HEK293 (cell line): ENCODE measurements around the gene STAC.
A peak's percentile ranks its signal among the peaks of the same experiment; 100 is the strongest.

ENCODE experiments used
- CTCF ChIA-PET: fragments of 350-600 bp; formaldehyde crosslinking; extraction: SDS; loops from one replicate; lab custom pipeline; 2021; ENCODE audit warnings: antibody characterized with exemption; lab: Yijun Ruan, JAX
- POLR2A ChIA-PET: fragments of 300-600 bp; formaldehyde crosslinking; extraction: SDS; loops from one replicate; lab custom pipeline; 2020; ENCODE audit warnings: antibody characterized with exemption, inconsistent platforms; lab: Yijun Ruan, JAX
- H3K27ac ChIP-seq: fragments of 200-500 bp; sonication (Bioruptor generic); 2 replicates; pipeline ENCODE4 v1.5.1; 2014; ENCODE audit warnings: low read depth, low read length, control low read depth, inconsistent platforms; ENCODE audit errors: extremely low read depth
- H3K36me3 ChIP-seq, 2 experiments: fragments of 200-500 bp in 1 of 2; sonication (Bioruptor generic) in 1 of 2; 1 replicate in 1 of 2; 2 replicates in 1 of 2; pipeline ENCODE4 v1.5.1; 2014 to 2017; ENCODE audit warnings: inconsistent platforms in 2 of 2, low read length in 2 of 2; ENCODE audit not compliant: control insufficient read depth in 2 of 2, insufficient read depth in 1 of 2
- H3K4me1 ChIP-seq: fragments of 200-500 bp; sonication (Bioruptor generic); 2 replicates; pipeline ENCODE4 v1.5.1; 2014; ENCODE audit warnings: mild to moderate bottlenecking, low read length, inconsistent platforms; ENCODE audit not compliant: control insufficient read depth, insufficient read depth
- H3K4me3 ChIP-seq: 2 replicates; pipeline ENCODE4 v1.5.1; 2011; ENCODE audit warnings: low read depth, mild to moderate bottlenecking, control low read depth, low read length, moderate library complexity
- H3K9me3 ChIP-seq: fragments of 200-500 bp; sonication (Bioruptor generic); 2 replicates; pipeline ENCODE4 v1.5.1; 2014; ENCODE audit warnings: low read depth, low read length, inconsistent platforms; ENCODE audit not compliant: control insufficient read depth, insufficient read depth
- BCL11A ChIP-seq: fragments of 450-650 bp; formaldehyde crosslinking; IDR thresholded peaks from 2 replicates; pipeline ENCODE4 v1.5.1; 2016; ENCODE audit warnings: low read depth, missing biosample characterization, missing genetic modification characterization
- KLF10 ChIP-seq: fragments of 450-650 bp; IDR thresholded peaks from 2 replicates; pipeline ENCODE4 v1.5.1; 2018; ENCODE audit warnings: missing biosample characterization, mild to moderate bottlenecking, missing genetic modification characterization
- MYNN ChIP-seq: fragments of 450-650 bp; formaldehyde crosslinking; IDR thresholded peaks from 2 replicates; pipeline ENCODE4 v1.5.1; 2016; ENCODE audit warnings: missing biosample characterization, missing genetic modification characterization, borderline replicate concordance
- SCRT2 ChIP-seq: fragments of 450-650 bp; formaldehyde crosslinking; IDR thresholded peaks from 2 replicates; pipeline ENCODE4 v1.5.1; 2016; ENCODE audit warnings: missing biosample characterization, missing genetic modification characterization
- ZNF10 ChIP-seq: fragments of 450-650 bp; formaldehyde crosslinking; IDR thresholded peaks from 2 replicates; pipeline ENCODE4 v1.5.1; 2017; ENCODE audit warnings: missing biosample characterization, missing genetic modification characterization
- ZNF138 ChIP-seq: fragments of 450-650 bp; formaldehyde crosslinking; IDR thresholded peaks from 2 replicates; pipeline ENCODE4 v1.5.1; 2016; ENCODE audit warnings: missing biosample characterization, missing genetic modification characterization, borderline replicate concordance
- ZNF16 ChIP-seq: fragments of 450-650 bp; formaldehyde crosslinking; IDR thresholded peaks from 2 replicates; pipeline ENCODE4 v1.5.1; 2016; ENCODE audit warnings: low read depth, missing biosample characterization, missing genetic modification characterization
- ZNF18 ChIP-seq: fragments of 450-650 bp; formaldehyde crosslinking; IDR thresholded peaks from 2 replicates; pipeline ENCODE4 v1.5.1; 2016; ENCODE audit warnings: missing biosample characterization, missing genetic modification characterization
- ZNF341 ChIP-seq: fragments of 450-650 bp; formaldehyde crosslinking; IDR thresholded peaks from 2 replicates; pipeline ENCODE4; 2016; ENCODE audit warnings: low read depth, missing biosample characterization, missing genetic modification characterization
- ZNF350 ChIP-seq: fragments of 450-650 bp; formaldehyde crosslinking; IDR thresholded peaks from 2 replicates; pipeline ENCODE4 v1.5.0; 2017; ENCODE audit warnings: missing biosample characterization, mild to moderate bottlenecking, missing genetic modification characterization
- ZNF366 ChIP-seq: fragments of 450-650 bp; formaldehyde crosslinking; conservative IDR thresholded peaks from 2 replicates; pipeline ENCODE4 v1.5.1; 2016; ENCODE audit warnings: missing biosample characterization, missing genetic modification characterization
- ZNF398 ChIP-seq: fragments of 450-650 bp; formaldehyde crosslinking; IDR thresholded peaks from 2 replicates; pipeline ENCODE4 v1.5.1; 2017; ENCODE audit warnings: missing biosample characterization, missing genetic modification characterization
- ZNF654 ChIP-seq: fragments of 450-650 bp; formaldehyde crosslinking; IDR thresholded peaks from 2 replicates; pipeline ENCODE4 v1.5.1; 2016; ENCODE audit warnings: low read depth, missing biosample characterization, missing genetic modification characterization
- ZNF830 ChIP-seq: fragments of 450-650 bp; IDR thresholded peaks from 2 replicates; pipeline ENCODE4 v1.5.0; 2018; ENCODE audit warnings: missing biosample characterization, missing genetic modification characterization, low read depth, mild to moderate bottlenecking, moderate library complexity
- ZSCAN16 ChIP-seq: fragments of 450-650 bp; formaldehyde crosslinking; IDR thresholded peaks from 2 replicates; pipeline ENCODE4 v1.5.1; 2016; ENCODE audit warnings: missing biosample characterization, missing genetic modification characterization

STAC gene

GRCh38 chr3:36366308-36366707 is 14.0 kb upstream of the STAC start:
- Histone ChIP-seq H3K27ac (no peak overlapping the region), H3K4me3 (no peak overlapping the region), H3K4me1 (peaks cover 3% of the 10 kb centered on the region; the same call in 1 of the 2 replicates), H3K36me3 (no peaks in the 10 kb centered on the region), H3K9me3 (no peaks in the 10 kb centered on the region)
- TF ChIP-seq ZNF138 (tag by site-specific recombination) (no peak), ZNF366 (tag by site-specific recombination) (peak; percentile 41; the same call in 1 of the 2 replicates), ZNF10 (0 out of 2 replicates have a peak, but pooled peaks have one; percentile 46)
- ChIA-PET POLR2A (interaction anchor here (0.5 kb wide), 1 partner anchor 15 kb away, joined by 3 read pairs; no protein-coding TSS in a partner anchor), CTCF (no interaction called here)

- H3K4me3 ChIP-seq = no peak overlapping the region
- no peaks in the 10 kb centered on the region for H3K9me3 ChIP-seq
- H3K36me3 ChIP-seq = no peaks in the 10 kb centered on the region
- CTCF ChIA-PET = no interaction called here
- POLR2A ChIA-PET = no interaction called here
- H3K27ac ChIP-seq = no peak overlapping the region
- TF ChIP-seq SCRT2 (tag by site-specific recombination) = peak; percentile 54; the same call in 1 of the 2 replicates
- no peak for TF ChIP-seq ZNF18
- peak; percentile 22; the same call in 1 of the 2 replicates for TF ChIP-seq ZNF398
- H3K4me1 ChIP-seq = no peaks in the 10 kb centered on the region
These were observed 12.3 kb upstream of the STAC start for GRCh38 chr3:36367912-36368573.

GRCh38 chr3:36372534-36372935 is 7.8 kb upstream of the STAC start:
- POLR2A ChIA-PET = no interaction called here
- no peak overlapping the region for H3K4me3 ChIP-seq
- CTCF ChIA-PET = interaction anchor here (1.5 kb wide), 1 partner anchor 249 kb away, joined by 5 read pairs; no protein-coding TSS in a partner anchor
- H3K36me3 ChIP-seq = no peaks in the 10 kb centered on the region
- no peaks in the 10 kb centered on the region for H3K9me3 ChIP-seq
- TF ChIP-seq ZNF654 (tag by site-specific recombination) (no peak), ZNF341 (tag by site-specific recombination) (no peak), ZNF18 (no peak), KLF10 (tag by site-specific recombination) (no peak)
- no peaks in the 10 kb centered on the region for H3K4me1 ChIP-seq
- H3K27ac ChIP-seq = no peak overlapping the region

- no peaks in the 10 kb centered on the region for H3K9me3 ChIP-seq
- no peaks in the 10 kb centered on the region for H3K4me1 ChIP-seq
- ChIA-PET POLR2A (no interaction called here), CTCF (interaction anchor here (1.5 kb wide), 1 partner anchor 249 kb away, joined by 5 read pairs; no protein-coding TSS in a partner anchor)
- no peak for TF ChIP-seq ZNF830 (tag by site-specific recombination)
- no peak for TF ChIP-seq ZSCAN16
- TF ChIP-seq ZNF398 = no peak
- no peak for TF ChIP-seq BCL11A (tag by site-specific recombination)
- TF ChIP-seq ZNF350 (tag by site-specific recombination) = no peak
- TF ChIP-seq ZNF16 (tag by site-specific recombination) = no peak
- TF ChIP-seq MYNN (tag by site-specific recombination) = no peak
- H3K36me3 ChIP-seq = no peaks in the 10 kb centered on the region
- no peak overlapping the region for H3K4me3 ChIP-seq
- H3K27ac ChIP-seq = no peak overlapping the region
These were observed 7.2 kb upstream of the STAC start for GRCh38 chr3:36373084-36373483.
